Hepatocyte (in vitro differentiated cells): ENCODE data around the gene MARCHF3.

ENCODE experiments used
- CTCF ChIP-seq: fragments of 200-600 bp; sonication (generic); IDR thresholded peaks from 2 replicates; pipeline ENCODE4 v1.5.1; 2016; ENCODE audit warnings: antibody characterized with exemption, mild to moderate bottlenecking; ENCODE audit not compliant: poor library complexity
- EZH2phosphoT487 ChIP-seq: fragments of 200-600 bp; sonication (generic); IDR thresholded peaks from one replicate; pipeline ENCODE4 v1.6.1; 2018; ENCODE audit warnings: antibody characterized with exemption, mild to moderate bottlenecking, low read depth, moderate library complexity; ENCODE audit not compliant: unreplicated experiment, severe bottlenecking

GRCh38 chr5:126846744-126847455 is 183.5 kb downstream of the MARCHF3 start:
- TF ChIP-seq CTCF (no peak), EZH2phosphoT487 (no peak)
